ENCODE results near the gene SLBP.

The SLBP gene

GRCh38 chr4:1747603-1747967, 35.5 kb upstream of the SLBP start:
- no peak overlapping the region for H3K27ac ChIP-seq
- TF ChIP-seq, protein P1, sequence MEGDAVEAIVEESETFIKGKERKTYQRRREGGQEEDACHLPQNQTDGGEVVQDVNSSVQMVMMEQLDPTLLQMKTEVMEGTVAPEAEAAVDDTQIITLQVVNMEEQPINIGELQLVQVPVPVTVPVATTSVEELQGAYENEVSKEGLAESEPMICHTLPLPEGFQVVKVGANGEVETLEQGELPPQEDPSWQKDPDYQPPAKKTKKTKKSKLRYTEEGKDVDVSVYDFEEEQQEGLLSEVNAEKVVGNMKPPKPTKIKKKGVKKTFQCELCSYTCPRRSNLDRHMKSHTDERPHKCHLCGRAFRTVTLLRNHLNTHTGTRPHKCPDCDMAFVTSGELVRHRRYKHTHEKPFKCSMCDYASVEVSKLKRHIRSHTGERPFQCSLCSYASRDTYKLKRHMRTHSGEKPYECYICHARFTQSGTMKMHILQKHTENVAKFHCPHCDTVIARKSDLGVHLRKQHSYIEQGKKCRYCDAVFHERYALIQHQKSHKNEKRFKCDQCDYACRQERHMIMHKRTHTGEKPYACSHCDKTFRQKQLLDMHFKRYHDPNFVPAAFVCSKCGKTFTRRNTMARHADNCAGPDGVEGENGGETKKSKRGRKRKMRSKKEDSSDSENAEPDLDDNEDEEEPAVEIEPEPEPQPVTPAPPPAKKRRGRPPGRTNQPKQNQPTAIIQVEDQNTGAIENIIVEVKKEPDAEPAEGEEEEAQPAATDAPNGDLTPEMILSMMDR (conservative IDR thresholded peaks at IDR 0.05), result no peak

DNA sequence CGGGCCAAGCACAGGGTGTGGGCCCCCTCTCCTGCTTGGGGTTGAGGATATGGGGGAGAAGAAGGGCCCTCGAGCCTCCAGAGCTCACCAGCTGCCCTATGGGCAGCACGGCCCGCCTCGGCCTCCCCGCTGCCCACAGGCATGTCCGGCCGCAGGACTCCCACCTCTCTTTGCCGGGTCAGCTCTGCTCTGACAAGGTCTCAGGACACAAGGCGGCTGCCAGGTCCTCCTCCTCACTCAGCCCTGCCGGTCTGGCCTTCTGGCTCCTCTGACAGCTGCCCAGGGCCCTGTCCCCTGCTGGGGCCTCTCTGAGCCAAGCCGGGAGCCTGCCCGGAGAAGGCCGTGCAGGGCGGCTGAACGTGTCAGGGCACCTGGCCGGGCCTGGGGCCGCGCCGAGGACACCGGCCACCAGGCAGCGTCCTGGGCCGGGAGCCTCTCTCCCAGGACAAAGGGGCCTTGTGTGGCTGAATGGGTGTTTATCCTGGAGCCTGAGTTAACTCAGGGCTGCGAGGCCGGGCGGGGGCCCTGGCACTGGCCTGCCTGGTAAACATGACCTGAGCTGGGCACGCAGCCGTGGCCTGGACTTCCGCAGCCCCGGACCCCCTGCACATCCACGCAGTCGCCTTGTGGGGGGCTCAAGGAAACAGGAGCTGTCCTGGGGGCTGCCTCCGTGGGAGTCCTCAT, 34.9 kb upstream of the SLBP start:
- TF ChIP-seq, protein P1 (conservative IDR thresholded peaks at IDR 0.05), result no peak
- no peak overlapping the region for H3K27ac ChIP-seq

- H3K27ac ChIP-seq, result no peak overlapping the region
- TF ChIP-seq, protein P1 (conservative IDR thresholded peaks at IDR 0.05), result peak; percentile 74
Observed at GRCh38 chr4:1746265-1746691, 34.2 kb upstream of the SLBP start.

- TF ChIP-seq, protein P1 (conservative IDR thresholded peaks at IDR 0.05), result no peak
- no peak overlapping the region for H3K27ac ChIP-seq
Observed at GRCh38 chr4:1745697-1746096, 33.6 kb upstream of the SLBP start.

DNA sequence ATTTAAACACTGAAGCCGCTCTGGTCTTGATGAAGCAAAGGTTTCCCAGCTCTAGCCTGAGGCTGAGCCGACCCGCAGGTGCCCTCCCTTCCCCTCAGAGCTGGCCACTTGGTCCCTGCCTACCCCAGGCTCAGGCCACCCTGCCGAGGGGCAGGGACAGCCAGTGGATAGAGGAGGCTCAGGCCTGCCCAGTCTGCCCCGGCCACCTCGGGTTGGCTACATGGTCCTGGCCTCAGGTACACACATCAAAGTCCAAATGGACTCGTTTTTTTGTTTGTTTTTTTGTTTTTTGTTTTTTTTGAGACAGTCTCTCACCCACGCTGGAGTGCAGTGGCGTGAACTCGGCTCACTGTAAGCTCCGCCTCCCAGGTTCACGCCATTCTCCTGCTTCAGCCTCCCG, 33.0 kb upstream of the SLBP start:
- no peak overlapping the region for H3K27ac ChIP-seq
- TF ChIP-seq, protein P1 (conservative IDR thresholded peaks at IDR 0.05), result no peak

DNA sequence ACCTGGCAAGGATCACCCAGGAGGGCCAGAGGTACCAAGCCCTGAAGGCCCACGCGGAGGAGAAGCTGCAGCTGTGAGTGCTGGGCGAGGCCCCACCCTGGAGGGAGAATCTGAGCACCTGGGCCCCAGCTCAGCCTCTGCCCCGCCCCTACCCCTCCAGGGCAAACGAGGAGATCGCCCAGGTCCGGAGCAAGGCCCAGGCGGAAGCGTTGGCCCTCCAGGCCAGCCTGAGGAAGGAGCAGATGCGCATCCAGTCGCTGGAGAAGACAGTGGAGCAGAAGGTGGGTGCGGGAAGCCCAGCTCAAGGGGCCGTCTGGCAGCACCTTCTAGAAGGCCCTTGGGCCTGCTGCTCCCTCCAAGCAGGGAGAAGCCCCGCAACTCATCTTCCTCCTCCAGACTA, 32.4 kb upstream of the SLBP start:
- TF ChIP-seq, protein P1 (conservative IDR thresholded peaks at IDR 0.05), result no peak
- no peak overlapping the region for H3K27ac ChIP-seq

DNA sequence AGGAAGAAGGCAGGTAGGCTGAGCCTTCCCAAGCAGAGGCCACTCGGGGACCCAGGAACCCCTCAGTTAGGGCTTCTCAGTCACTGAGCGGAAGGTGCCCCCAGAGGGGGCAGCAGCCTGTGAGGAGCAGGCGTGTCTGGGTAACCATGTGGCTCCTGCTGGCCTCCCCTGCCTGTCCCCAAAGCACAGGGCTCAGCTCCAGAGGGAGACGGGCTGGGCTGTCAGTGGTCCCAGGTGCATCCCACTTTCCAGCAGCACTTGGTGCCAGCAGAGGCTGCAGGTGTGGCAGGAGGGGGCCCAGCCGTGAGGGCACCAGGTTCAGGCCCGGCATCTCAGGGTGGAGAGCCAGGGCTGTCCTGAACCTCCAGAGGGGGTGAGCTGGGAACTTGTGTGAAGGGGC, 31.9 kb upstream of the SLBP start:
- H3K27ac ChIP-seq, result no peak overlapping the region
- TF ChIP-seq, protein P1 (conservative IDR thresholded peaks at IDR 0.05), result no peak
